Fibroblast of mammary gland (primary cell): ENCODE measurements around the gene NAV3.

Experiments
- DNase-seq: peaks from one replicate; pipeline ENCODE4 v3.0.0-alpha.2; 2010; ENCODE audit warnings: low read depth
- H3K4me3 ChIP-seq: 2 replicates; pipeline ENCODE4 v1.5.1; 2011; ENCODE audit warnings: low read depth, mild to moderate bottlenecking, low read length, moderate library complexity; ENCODE audit not compliant: control insufficient read depth
- CTCF ChIP-seq: conservative IDR thresholded peaks from 2 replicates; pipeline ENCODE4 v1.5.1; 2011; ENCODE audit warnings: low read depth, low read length, inconsistent platforms; ENCODE audit not compliant: control insufficient read depth, insufficient read depth

The NAV3 gene

DNA sequence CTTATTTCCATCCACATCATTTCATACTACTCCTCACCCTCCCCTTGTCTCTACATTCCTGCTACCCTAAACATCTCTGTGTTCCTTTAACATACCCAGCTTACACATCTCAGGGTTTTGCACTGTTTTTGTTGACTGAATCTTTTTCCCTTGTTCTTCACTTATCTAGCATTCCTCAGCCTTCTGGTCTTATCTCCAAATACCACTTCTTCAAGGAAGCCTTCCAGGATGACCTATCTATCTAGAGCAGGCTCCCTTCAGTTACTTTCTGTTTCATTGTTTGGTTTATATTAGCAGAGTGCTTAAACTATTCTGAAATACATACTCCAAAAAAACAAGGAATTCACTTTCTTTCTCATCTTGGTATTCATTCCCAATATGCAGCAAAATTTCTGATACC, 353.1 kb downstream of the NAV3 start:
- no peak for TF ChIP-seq CTCF
- DNase-seq, result no peak
- no peak overlapping the region for H3K4me3 ChIP-seq

DNA sequence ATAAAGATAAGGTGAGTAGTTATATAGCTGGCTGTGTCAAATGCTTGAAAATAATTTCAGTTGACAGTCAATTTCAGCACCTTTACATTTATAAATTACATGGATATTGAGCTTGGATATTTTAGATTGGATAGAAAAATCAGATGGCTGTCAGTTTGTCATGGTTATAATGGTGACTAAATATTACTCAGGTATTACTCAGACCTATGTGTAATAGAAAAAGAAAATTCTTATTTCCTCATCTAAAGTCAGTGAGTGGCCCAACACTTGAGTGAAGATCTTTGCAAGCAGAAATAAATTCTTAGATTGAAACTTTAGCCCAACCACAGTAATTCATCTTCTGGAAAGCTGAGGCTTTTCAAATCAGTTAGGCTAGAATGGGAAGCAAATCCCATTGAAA, 354.4 kb downstream of the NAV3 start:
- peak; percentile 83 for DNase-seq
- no peak overlapping the region for H3K4me3 ChIP-seq
- TF ChIP-seq CTCF, result no peak

- TF ChIP-seq CTCF, result no peak
- no peak for DNase-seq
Observed at GRCh38 chr12:78185651-78186050, 355.0 kb downstream of the NAV3 start.

GRCh38 chr12:78186670-78187069, 356.0 kb downstream of the NAV3 start:
- TF ChIP-seq CTCF, result no peak
- DNase-seq, result no peak
- H3K4me3 ChIP-seq, result no peak overlapping the region

More at GRCh38 chr12:78185651-78186050, 355.0 kb downstream of the NAV3 start:
- no peak overlapping the region for H3K4me3 ChIP-seq

DNA sequence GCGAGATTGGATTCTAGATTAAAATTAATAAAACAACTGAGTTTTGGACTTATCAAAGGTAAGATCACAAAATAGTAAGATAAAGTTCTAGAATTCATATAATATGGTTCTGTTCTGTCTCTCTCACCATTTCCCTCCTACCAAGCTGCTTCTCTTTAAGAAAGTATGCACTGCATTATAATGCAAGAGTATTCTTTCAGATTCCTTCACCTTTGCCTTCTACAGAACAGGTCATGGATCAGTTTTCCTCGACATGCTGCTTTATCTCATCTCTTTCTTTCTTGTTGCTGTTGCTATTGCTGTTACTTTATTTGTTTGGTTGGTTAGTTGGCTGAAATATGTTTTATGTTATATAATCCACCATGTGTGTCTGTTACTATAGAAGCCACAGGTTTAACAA, 357.0 kb downstream of the NAV3 start:
- H3K4me3 ChIP-seq, result no peak overlapping the region
- no peak for TF ChIP-seq CTCF
- DNase-seq, result no peak

GRCh38 chr12:78189656-78190055, 359.0 kb downstream of the NAV3 start:
- no peak for DNase-seq
- H3K4me3 ChIP-seq, result no peak overlapping the region
- TF ChIP-seq CTCF, result no peak

DNA sequence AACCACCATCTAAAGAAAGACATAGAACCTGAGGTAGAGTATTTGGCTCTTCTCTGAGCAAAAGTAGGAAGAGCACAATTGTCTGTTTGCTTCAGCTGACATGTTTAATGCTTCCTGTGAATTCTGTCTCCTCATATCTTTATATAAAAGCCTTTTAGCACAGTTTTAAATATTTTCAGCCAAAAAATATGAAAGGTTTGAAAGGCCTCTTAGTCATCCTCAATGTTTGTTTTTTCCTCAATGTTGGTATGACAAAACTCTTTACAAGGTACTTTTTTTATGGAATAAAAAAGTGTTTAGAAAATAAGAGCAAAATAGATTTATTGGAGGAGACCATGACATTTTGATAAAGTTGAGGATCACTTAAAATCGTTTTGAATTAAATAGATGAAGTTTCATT, 360.9 kb downstream of the NAV3 start:
- H3K4me3 ChIP-seq, result no peak overlapping the region
- no peak for TF ChIP-seq CTCF
- DNase-seq, result no peak
